HCT116 (cell line): ENCODE measurements around the gene SLC6A3. TPM values are rescaled to one million over a fixed set of nuclear protein-coding genes. Genes with fewer than 3 reads are reported as not detected.

Source experiments
- ATAC-seq: fragments of 200-7000 bp; cut with Tn5 transposase; 2 replicates; pipeline ENCODE4 v1.9.1; 2020; ENCODE audit warnings: mild to moderate bottlenecking, moderate library complexity
- BruUV-seq: library from RNA; stranded (reverse); fragments of 400-500 nt; replicated peaks from 2 replicates; lab custom pipeline; 2021; lab: Mats Ljungman, UMichigan
- CTCF ChIA-PET: fragments of 300-600 bp; sonication (Branson Sonifier 250); formaldehyde crosslinking; loops from one replicate; lab custom pipeline; 2021; ENCODE audit warnings: antibody characterized with exemption; lab: Charles Lee
- POLR2A ChIA-PET: fragments of 300-600, 350-600 bp; sonication (Branson Sonifier 250); formaldehyde crosslinking; loops from one replicate; lab custom pipeline; 2021; ENCODE audit warnings: antibody characterized with exemption; lab: Charles Lee
- RAD21 ChIA-PET, 2 experiments: fragments of 300-600 bp; sonication (Branson Sonifier 250); formaldehyde crosslinking; loops; one replicate each; lab custom pipeline; 2023; ENCODE audit warnings: low total read pairs in 2 of 2; ENCODE audit not compliant: uncharacterized antibody in 2 of 2, unreplicated experiment in 2 of 2, low non-redundant PET in 1 of 2; lab: Charles Lee
- DNase-seq: peaks from one replicate; pipeline ENCODE4 v3.0.0-alpha.2; 2010; ENCODE audit warnings: low read depth, low spot score
- H2AFZ ChIP-seq: fragments of 200-600 bp; shearing (Covaris generic), sonication (generic); 2 replicates; pipeline ENCODE4 v1.6.1; 2017; ENCODE audit warnings: low read depth, mixed run types, mixed read lengths, antibody characterized with exemption, low read length; ENCODE audit not compliant: poor library complexity, severe bottlenecking
- H3K27ac ChIP-seq: 2 replicates; pipeline ENCODE4 v1.5.1; 2012; ENCODE audit warnings: low read depth, low read length
- H3K27me3 ChIP-seq: fragments of 200-600 bp; sonication (generic); 2 replicates; pipeline ENCODE4 v1.6.1; 2016; ENCODE audit warnings: mixed run types, low read length, mixed read lengths; ENCODE audit not compliant: insufficient read depth
- H3K36me3 ChIP-seq, 2 experiments: fragments of 200-500 bp in 1 of 2; fragments of 200-600 bp in 1 of 2; sonication (Bioruptor generic) in 1 of 2; sonication (generic) in 1 of 2; 2 replicates each; pipeline versions ENCODE4 v1.5.1 to v1.6.1; 2014 to 2016; ENCODE audit warnings: low read length in 2 of 2, inconsistent platforms in 1 of 2, mixed read lengths in 1 of 2, mixed run types in 1 of 2; ENCODE audit not compliant: insufficient read depth in 2 of 2, control insufficient read depth in 1 of 2
- H3K4me1 ChIP-seq, 2 experiments: fragments of 200-600 bp in 1 of 2; sonication (generic) in 1 of 2; 2 replicates each; pipeline versions ENCODE4 v1.5.1 to v1.6.1; 2012 to 2017; ENCODE audit warnings: low read length in 2 of 2, inconsistent platforms in 1 of 2, mild to moderate bottlenecking in 1 of 2, mixed read lengths in 1 of 2, mixed run types in 1 of 2, moderate library complexity in 1 of 2; ENCODE audit not compliant: insufficient read depth in 2 of 2, control insufficient read depth in 1 of 2
- H3K4me2 ChIP-seq: fragments of 200-600 bp; sonication (generic); 2 replicates; pipeline ENCODE4 v1.6.1; 2017; ENCODE audit warnings: mixed run types, low read length, mixed read lengths
- H3K4me3 ChIP-seq, 2 experiments: fragments of 200-600 bp in 1 of 2; sonication (generic) in 1 of 2; replicated peaks in 1 of 2; 2 replicates each; pipeline ENCODE4 v1.5.1; 2011 to 2016; ENCODE audit warnings: low read length in 2 of 2, control low read depth in 1 of 2, low read depth in 1 of 2, mild to moderate bottlenecking in 1 of 2, mixed read lengths in 1 of 2, mixed run types in 1 of 2
- H3K79me2 ChIP-seq: fragments of 200-600 bp; sonication (generic); 2 replicates; pipeline ENCODE4 v1.6.1; 2017; ENCODE audit warnings: mild to moderate bottlenecking, mixed run types, low read length, moderate library complexity, mixed read lengths; ENCODE audit not compliant: insufficient read depth
- H3K9ac ChIP-seq: fragments of 200-600 bp; sonication (generic); 2 replicates; pipeline ENCODE4 v1.6.1; 2016; ENCODE audit warnings: low read length, mixed read lengths
- H3K9me2 ChIP-seq: fragments of 200-600 bp; sonication (generic), shearing (Covaris generic); 2 replicates; pipeline ENCODE4 v1.6.1; 2017; ENCODE audit warnings: mixed run types, mild to moderate bottlenecking, moderate library complexity; ENCODE audit not compliant: insufficient read depth
- H3K9me3 ChIP-seq, 2 experiments: fragments of 200-500 bp in 1 of 2; fragments of 200-600 bp in 1 of 2; sonication (Bioruptor generic) in 1 of 2; sonication (generic) in 1 of 2; 2 replicates each; pipeline ENCODE4 v1.6.1; 2014 to 2017; ENCODE audit warnings: low read length in 2 of 2, mixed read lengths in 2 of 2, inconsistent platforms in 1 of 2, low read depth in 1 of 2, mild to moderate bottlenecking in 1 of 2, mixed run types in 1 of 2, moderate library complexity in 1 of 2; ENCODE audit not compliant: control insufficient read depth in 1 of 2, insufficient read depth in 1 of 2
- H4K20me1 ChIP-seq: fragments of 200-600 bp; sonication (generic), shearing (Covaris generic); 2 replicates; pipeline ENCODE4 v1.6.1; 2017; ENCODE audit warnings: mixed run types, mild to moderate bottlenecking, moderate library complexity; ENCODE audit not compliant: insufficient read depth
- CBX3 ChIP-seq: IDR thresholded peaks from 2 replicates; pipeline ENCODE4 v1.6.1; 2012; ENCODE audit warnings: low read depth
- CTCF ChIP-seq, 3 experiments: fragments of 200-600 bp in 1 of 3; sonication (generic) in 1 of 3; IDR thresholded peaks in 2 of 3; conservative IDR thresholded peaks in 1 of 3; 2 replicates each; pipeline ENCODE4 v1.5.1; 2012 to 2017; ENCODE audit warnings: low read depth in 2 of 3, low read length in 2 of 3, antibody characterized with exemption in 1 of 3, borderline replicate concordance in 1 of 3, control low read depth in 1 of 3, mild to moderate bottlenecking in 1 of 3, mixed read lengths in 1 of 3, mixed run types in 1 of 3, moderate library complexity in 1 of 3; ENCODE audit not compliant: insufficient read depth in 1 of 3
- EZH2phosphoT487 ChIP-seq: fragments of 200-600 bp; IDR thresholded peaks from 2 replicates; pipeline ENCODE4 v1.6.1; 2018; ENCODE audit warnings: antibody characterized with exemption, borderline replicate concordance
- JUND ChIP-seq: IDR thresholded peaks from 2 replicates; pipeline ENCODE4 v1.6.1; 2012
- MAX ChIP-seq: IDR thresholded peaks from 2 replicates; pipeline ENCODE4 v1.6.1; 2012
- POLR2A ChIP-seq: IDR thresholded peaks from 2 replicates; pipeline ENCODE4 v1.7.0; 2011; ENCODE audit warnings: borderline replicate concordance; ENCODE audit not compliant: insufficient read depth, insufficient read length; ENCODE audit errors: extremely low read depth
- POLR2AphosphoS5 ChIP-seq: IDR thresholded peaks from 2 replicates; pipeline ENCODE4 v1.6.1; 2011; ENCODE audit warnings: mild to moderate bottlenecking, low read depth, low read length, moderate library complexity
- YY1 ChIP-seq: IDR thresholded peaks from 2 replicates; pipeline ENCODE4 v1.6.1; 2011; ENCODE audit warnings: low read length, low read depth, moderate library complexity, mild to moderate bottlenecking; ENCODE audit not compliant: insufficient replicate concordance; ENCODE audit errors: extremely low read depth
- ZFX ChIP-seq: fragments of 450-650 bp; IDR thresholded peaks from 2 replicates; pipeline ENCODE4 v1.6.1; 2017
- intact Hi-C: fragments of 100-400 bp; cut with micrococcal nuclease; formaldehyde crosslinking; loops from 2 replicates; pipeline ENCODE4 v1.10.0; 2022
- total RNA-seq: library from RNA; stranded (reverse); gene quantifications from one replicate; pipeline ENCODE4 v1.2.1, GENCODE V29; 2021; ENCODE audit not compliant: unreplicated experiment

The SLC6A3 gene
- total RNA-seq, 1 experiment from 2014 or later: not detected

GRCh38 chr5:1429496-1429895 lies 15.7 kb downstream of the SLC6A3 start (continued):
- TF ChIP-seq CTCF (IDR thresholded peaks at IDR 0.05 in 2 of 3, conservative IDR thresholded peaks at IDR 0.05 in 1 of 3; ENCODE audit: borderline replicate concordance in 1 of 3, insufficient read depth in 1 of 3, low read depth in 2 of 3, low read length in 2 of 3): no peak
- TF ChIP-seq ZFX: no peak
- TF ChIP-seq EZH2phosphoT487: no peak

- H4K20me1 ChIP-seq: no peaks in the 10 kb centered on the region
- DNase-seq (no peak), ATAC-seq (no peak)
- ChIA-PET CTCF (no interaction called here), POLR2A (no interaction called here), RAD21 (no interaction called here)
- peaks cover 17 to 27% of the 10 kb centered on the region in 2 experiments; a peak in 2 of 4 replicates for H3K9me3 ChIP-seq
- H3K9me2 ChIP-seq: no peaks in the 10 kb centered on the region
- no peaks in the 10 kb centered on the region for H3K27me3 ChIP-seq
- no peak overlapping the region for H3K4me2 ChIP-seq
- no peaks in the 10 kb centered on the region for H3K79me2 ChIP-seq
- H3K9ac ChIP-seq: no peak overlapping the region
- no TSS peak for BruUV-seq
- H3K4me1 ChIP-seq: no peaks in the 10 kb centered on the region
- TF ChIP-seq JUND: no peak
- no peak for TF ChIP-seq POLR2AphosphoS5
- no peak for TF ChIP-seq CBX3
- no peak for TF ChIP-seq MAX
- no peak for TF ChIP-seq POLR2A
- no peak for TF ChIP-seq YY1
- no peaks in the 10 kb centered on the region for H3K36me3 ChIP-seq
- H3K4me3 ChIP-seq: no peak overlapping the region
- no peak overlapping the region for H2AFZ ChIP-seq
- no peak overlapping the region for H3K27ac ChIP-seq
- intact Hi-C loops: no loop called here
Measured at GRCh38 chr5:1429066-1429465, 16.2 kb downstream of the SLC6A3 start.
